GM19438 (cell line): ENCODE measurements around the gene PGAP6.
"Not testable (repeated sequence)": the region's sequence is repeated elsewhere in the genome, so short reads cannot be mapped to it uniquely, and the experiment has no call there.

Experiments used
- ATAC-seq: cut with Tn5 transposase; IDR thresholded peaks from one replicate; pipeline ENCODE4 v1.9.1; 2021; ENCODE audit warnings: low read depth; ENCODE audit not compliant: unreplicated experiment

Gene PGAP6

GRCh38 chr16:353404-354290, 28.1 kb downstream of the PGAP6 start:
- peak; percentile 5 for ATAC-seq

DNA sequence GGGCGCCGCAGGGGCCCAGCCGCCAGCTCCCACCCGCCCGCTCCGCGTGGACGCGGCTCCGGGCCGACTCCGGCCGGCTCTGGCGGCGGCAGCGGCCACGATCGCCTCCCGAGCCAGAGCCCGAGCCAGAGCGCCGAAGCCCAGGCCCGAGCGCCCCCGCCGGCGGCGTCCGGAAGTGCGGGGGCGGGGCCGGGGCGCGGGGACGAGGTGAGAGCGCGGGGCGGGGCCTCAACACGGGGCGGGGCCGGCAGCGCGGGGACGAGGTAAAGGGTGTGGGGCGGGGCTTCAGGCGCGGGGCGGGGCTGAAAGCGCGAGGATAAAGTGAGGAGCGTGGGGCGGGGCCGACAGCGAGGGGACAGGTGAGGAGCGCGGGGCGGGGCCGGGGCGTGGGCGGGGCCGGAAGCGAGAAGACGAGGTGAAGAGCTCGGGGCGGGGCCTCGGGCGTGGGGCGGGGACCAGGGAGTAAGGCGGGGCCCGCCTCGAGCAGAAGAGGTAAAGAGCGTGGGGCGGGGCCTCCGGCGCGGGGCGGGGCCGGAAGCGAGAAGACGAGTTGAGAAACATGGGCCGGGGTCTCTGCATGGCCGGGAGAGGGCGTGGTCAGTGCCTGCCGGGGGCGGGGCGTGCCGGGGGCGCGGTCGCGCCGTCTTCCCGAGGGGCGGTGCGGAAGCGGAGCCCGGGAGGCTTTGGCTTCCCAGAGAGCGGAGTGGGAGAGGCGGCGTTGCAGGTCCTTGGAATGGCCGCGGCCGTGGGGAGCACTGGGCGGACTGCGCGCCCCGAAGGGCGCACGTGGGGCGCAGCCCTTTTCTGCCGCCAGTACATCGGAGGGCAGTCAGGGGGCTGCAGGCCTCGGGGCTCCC, 29.0 kb downstream of the PGAP6 start, which contains the start of gene AXIN1:
Gene AXIN1 (minus strand): TSS at position 177 of the 857 bp plus-strand sequence. CDS start 5,698 bp downstream, outside the sequence.
- ATAC-seq: peak; percentile 47

- ATAC-seq: peak; percentile 25
Observed at GRCh38 chr16:351804-352520, 29.8 kb downstream of the PGAP6 start.

DNA sequence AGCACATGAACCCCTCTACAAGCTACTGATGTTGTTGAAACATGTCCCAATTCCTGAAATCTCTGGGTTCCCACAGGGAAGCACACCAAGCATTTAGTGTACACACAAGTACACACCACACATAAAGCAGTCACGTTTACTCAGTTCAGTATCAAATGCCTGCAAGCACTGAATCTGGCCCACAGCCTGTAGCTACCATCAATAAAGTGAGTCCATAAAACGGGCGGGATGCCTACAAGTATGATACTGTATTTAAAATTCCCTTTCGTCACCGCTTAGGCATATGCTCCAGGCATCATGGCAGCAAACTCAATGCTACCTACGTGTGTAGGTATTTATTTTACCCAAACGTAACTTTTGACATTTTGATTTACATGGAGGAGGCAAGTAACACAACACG, 31.6 kb downstream of the PGAP6 start:
- ATAC-seq: no peak

DNA sequence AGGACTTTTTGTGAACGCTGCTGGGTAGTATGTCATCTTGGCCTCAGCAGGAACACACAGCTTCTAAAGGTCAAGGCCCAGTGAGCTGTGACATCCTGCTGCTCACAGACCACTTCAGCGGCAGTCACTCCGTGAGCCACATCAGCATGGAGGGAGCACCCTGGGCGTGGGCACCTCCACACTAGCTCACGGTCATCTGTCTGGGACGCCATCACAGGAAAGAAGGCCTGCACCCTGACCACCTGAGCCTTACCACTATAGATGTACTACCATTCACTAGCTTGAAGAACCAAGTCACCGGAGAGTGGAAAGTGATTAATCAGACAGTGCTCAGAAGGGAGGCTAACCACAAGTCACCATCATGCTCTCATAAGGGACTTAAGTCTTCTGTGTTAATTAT, 32.6 kb downstream of the PGAP6 start:
- ATAC-seq: no peak

DNA sequence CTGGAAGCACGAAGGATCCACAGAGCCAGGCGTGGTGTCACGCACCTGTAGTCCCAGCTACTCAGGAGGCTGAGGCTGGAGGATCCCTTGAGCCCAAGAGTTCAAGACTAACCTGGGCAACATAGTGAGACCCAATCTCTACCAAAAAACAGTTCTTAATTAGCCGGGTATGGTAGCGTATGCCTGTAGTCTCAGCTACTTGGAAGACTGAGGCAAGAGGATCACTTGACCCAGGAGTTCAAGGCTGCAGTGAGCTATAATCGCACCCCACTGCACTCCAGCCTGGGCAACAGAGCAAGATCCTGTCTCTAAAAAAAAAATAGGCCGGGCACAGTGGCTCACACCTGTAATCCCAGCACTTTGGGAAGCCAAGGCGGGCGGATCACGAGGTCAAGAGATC, 33.3 kb downstream of the PGAP6 start:
- not testable (repeated sequence) for ATAC-seq

- no peak for ATAC-seq
Observed at GRCh38 chr16:347203-347602, 34.6 kb downstream of the PGAP6 start.

- ATAC-seq: no peak
Observed at GRCh38 chr16:346587-346986, 35.2 kb downstream of the PGAP6 start.

- ATAC-seq: no peak
Observed at GRCh38 chr16:345772-346171, 36.0 kb downstream of the PGAP6 start.

DNA sequence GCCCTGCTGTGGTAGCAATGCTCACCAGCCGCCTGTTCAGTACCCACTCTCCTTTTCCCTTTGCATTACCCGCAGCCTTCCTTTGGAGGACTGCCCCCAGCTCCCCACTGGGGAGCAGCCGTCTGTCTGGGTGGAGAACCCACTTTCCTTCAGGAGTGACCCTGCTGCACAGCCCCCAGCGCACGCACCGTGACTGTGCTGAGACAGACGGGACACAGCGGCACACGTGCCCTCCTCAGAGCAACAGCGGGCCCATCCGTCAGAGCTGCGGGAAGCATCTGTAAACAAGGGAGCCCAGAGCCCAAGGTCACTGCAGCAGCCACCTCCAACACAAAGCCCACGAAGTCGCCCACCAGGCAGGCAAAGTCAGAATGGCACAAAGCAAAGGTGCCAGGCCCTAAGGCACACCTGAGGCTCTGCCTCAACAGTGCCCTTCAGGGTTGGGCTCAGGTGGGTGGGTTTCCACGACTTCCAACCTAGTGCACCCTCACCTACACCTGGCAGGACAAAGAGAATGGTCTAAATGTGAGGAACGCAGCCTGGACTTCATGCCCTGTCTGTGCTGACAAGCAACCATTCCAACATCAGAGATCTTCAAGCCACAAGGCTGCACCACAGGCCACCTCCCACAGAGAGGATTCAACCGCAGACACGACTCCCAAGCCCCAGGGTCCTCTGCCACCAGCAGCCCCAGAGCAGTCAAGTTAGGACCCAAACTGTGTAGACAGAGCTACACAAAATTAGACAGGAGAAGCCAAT, 39.1 kb downstream of the PGAP6 start:
- ATAC-seq: no peak

DNA sequence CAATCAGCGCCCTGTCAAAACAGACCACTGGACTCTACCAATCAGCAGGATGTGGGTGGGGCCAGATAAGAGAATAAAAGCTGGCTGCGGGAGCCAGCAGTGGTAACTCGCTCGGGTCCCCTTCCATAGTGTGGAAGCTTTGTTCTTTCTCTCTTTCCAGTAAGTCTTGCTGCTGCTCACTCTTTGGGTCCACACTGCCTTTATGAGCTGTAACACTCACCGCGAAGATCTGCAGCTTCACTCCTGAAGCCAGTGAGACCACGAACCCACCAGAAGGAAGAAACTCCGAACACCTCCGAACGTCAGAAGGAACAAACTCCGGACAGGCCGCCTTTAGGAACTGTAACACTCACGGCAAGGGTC, 39.8 kb downstream of the PGAP6 start:
- not testable (repeated sequence) for ATAC-seq

- ATAC-seq: not testable (repeated sequence)
Observed at GRCh38 chr16:341095-341973, 40.4 kb downstream of the PGAP6 start.

GRCh38 chr16:340370-341091, 41.2 kb downstream of the PGAP6 start:
- no peak for ATAC-seq

GRCh38 chr16:339680-340079, 42.1 kb downstream of the PGAP6 start:
- ATAC-seq: no peak

DNA sequence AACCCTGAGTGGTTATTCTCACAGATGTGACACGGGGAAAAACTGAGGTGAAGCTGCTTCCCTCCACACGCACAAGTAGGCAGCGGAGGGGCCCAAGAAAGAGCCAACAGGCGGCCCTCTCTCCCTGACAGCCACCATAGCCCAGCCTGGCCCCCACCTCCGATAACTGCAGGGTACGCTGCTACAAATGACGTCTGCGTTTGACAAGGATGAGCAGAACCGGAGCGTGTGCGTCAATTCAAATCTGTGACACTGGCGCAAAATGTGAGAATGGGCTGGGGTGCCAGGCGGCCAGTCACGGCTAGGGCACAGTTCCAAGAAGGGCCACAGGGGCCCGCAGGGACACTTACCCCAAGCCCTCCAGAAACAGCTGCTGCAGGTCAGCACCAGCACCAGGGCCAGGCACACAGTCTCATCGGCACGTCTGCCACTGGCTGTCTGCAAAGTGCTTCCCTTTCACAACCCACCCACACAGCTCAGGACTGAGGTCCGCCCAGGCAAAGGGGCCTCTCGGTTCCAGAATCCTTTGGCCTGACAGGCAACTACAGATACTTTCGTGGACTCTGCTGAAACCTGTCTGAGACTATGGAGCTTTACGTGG, 43.7 kb downstream of the PGAP6 start:
- no peak for ATAC-seq

GRCh38 chr16:337437-337836, 44.3 kb downstream of the PGAP6 start:
- ATAC-seq: no peak

DNA sequence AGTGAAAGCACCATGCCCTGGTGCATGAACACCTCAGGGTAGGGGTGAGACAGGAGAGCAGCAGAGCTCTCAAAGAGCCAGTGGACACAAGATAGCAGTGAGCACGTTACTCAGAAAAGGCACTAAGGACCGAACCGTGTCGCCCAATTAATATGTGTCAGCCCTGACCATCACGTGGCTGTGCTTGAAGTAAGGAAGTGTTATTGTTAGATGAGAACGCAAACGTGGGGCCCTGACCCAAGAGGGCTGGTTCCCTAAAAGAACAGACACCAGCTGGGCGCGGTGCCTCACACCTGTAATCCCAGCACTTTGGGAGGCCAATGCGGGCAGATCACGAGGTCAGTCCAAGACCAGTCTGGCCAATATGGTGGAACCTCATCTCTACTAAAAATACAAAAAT, 45.5 kb downstream of the PGAP6 start:
- ATAC-seq: no peak
